HL-60 (cell line): ENCODE measurements around the gene ARRB1.

Source experiments
- GABPA ChIP-seq: IDR thresholded peaks from 2 replicates; pipeline ENCODE4 v1.6.1; 2012; ENCODE audit warnings: low read depth
- POLR2AphosphoS5 ChIP-seq: IDR thresholded peaks from 2 replicates; pipeline ENCODE4 v1.6.1; 2012; ENCODE audit warnings: low read depth
- REST ChIP-seq: IDR thresholded peaks from 2 replicates; pipeline ENCODE4 v1.6.1; 2012; ENCODE audit warnings: low read depth; ENCODE audit not compliant: insufficient replicate concordance
- SPI1 ChIP-seq: IDR thresholded peaks from 2 replicates; pipeline ENCODE4 v1.6.1; 2012; ENCODE audit warnings: low read depth, mild to moderate bottlenecking, borderline replicate concordance
- TF ChIP-seq, protein P1 (sequence below): IDR thresholded peaks from one replicate; pipeline ENCODE4 v1.5.1; 2011; ENCODE audit warnings: low read length, control low read depth, inconsistent platforms; ENCODE audit not compliant: insufficient read depth

- TF ChIP-seq REST = no peak
- TF ChIP-seq, protein P1, sequence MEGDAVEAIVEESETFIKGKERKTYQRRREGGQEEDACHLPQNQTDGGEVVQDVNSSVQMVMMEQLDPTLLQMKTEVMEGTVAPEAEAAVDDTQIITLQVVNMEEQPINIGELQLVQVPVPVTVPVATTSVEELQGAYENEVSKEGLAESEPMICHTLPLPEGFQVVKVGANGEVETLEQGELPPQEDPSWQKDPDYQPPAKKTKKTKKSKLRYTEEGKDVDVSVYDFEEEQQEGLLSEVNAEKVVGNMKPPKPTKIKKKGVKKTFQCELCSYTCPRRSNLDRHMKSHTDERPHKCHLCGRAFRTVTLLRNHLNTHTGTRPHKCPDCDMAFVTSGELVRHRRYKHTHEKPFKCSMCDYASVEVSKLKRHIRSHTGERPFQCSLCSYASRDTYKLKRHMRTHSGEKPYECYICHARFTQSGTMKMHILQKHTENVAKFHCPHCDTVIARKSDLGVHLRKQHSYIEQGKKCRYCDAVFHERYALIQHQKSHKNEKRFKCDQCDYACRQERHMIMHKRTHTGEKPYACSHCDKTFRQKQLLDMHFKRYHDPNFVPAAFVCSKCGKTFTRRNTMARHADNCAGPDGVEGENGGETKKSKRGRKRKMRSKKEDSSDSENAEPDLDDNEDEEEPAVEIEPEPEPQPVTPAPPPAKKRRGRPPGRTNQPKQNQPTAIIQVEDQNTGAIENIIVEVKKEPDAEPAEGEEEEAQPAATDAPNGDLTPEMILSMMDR = no peak
- no peak for TF ChIP-seq POLR2AphosphoS5
- no peak for TF ChIP-seq GABPA
- TF ChIP-seq SPI1 = no peak
These were observed 106.0 kb downstream of the ARRB1 start for GRCh38 chr11:75245356-75246005.
